Activated T-cell treated with anti-CD3 and anti-CD28 coated beads for 1 hour (primary cell): ENCODE results near the gene BTNL3.
"Not testable (repeated sequence)": the region's sequence is repeated elsewhere in the genome, so short reads cannot be mapped to it uniquely, and the experiment has no call there.

Experiments used
- DNase-seq: peaks from one replicate; pipeline ENCODE4 v3.0.0-alpha.2; 2020; ENCODE audit warnings: low read depth

The BTNL3 gene, protein sequence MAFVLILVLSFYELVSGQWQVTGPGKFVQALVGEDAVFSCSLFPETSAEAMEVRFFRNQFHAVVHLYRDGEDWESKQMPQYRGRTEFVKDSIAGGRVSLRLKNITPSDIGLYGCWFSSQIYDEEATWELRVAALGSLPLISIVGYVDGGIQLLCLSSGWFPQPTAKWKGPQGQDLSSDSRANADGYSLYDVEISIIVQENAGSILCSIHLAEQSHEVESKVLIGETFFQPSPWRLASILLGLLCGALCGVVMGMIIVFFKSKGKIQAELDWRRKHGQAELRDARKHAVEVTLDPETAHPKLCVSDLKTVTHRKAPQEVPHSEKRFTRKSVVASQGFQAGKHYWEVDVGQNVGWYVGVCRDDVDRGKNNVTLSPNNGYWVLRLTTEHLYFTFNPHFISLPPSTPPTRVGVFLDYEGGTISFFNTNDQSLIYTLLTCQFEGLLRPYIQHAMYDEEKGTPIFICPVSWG

DNA sequence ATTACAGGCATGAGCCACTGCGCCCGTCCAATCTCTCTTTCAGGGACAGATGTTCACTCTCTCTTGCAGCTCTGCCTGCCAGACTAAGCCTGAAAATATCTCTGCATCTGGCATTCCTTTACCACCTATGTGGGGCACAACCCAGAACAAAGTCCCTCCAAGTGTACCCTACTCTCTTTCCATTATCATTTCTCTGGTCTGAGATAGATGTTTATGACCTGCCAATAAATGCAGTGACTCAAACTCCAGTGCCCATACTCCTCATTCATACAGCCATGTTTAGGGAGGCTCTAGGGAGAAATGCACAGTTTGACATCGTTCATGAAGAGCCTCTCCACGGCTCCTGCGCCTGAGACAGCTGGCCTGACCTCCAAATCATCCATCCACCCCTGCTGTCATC, at the start of gene BTNL3:
Gene BTNL3 (plus strand): TSS at position 255 of the 400 bp plus-strand sequence. CDS start 183 bp downstream, outside the sequence.
- no peak for DNase-seq

DNA sequence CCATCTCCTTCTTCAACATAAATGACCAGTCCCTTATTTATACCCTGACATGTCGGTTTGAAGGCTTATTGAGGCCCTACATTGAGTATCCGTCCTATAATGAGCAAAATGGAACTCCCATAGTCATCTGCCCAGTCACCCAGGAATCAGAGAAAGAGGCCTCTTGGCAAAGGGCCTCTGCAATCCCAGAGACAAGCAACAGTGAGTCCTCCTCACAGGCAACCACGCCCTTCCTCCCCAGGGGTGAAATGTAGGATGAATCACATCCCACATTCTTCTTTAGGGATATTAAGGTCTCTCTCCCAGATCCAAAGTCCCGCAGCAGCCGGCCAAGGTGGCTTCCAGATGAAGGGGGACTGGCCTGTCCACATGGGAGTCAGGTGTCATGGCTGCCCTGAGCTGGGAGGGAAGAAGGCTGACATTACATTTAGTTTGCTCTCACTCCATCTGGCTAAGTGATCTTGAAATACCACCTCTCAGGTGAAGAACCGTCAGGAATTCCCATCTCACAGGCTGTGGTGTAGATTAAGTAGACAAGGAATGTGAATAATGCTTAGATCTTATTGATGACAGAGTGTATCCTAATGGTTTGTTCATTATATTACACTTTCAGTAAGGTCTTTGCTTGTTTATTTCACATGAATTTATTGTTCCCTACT, 38.2 kb upstream of the BTNL3 start:
- no peak for DNase-seq

DNA sequence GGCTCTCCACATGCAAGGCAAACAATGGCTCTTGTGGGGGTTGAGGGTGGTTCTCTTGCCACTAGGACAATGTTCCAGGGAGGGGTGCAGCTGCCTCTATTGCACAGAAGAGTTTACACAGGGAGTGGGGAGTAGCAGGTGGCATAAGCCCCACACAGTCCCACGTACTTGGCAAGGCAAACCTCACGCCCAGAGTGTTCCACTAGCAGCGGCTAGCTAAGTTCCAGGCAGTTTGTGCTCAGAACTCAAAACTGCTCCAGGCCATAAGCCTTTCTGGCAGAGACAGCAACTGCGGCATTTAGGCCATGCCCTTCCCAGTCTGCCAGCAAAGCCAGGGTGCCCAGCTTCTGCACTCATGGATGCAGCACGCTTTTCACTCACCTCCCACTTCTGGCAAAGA, 29.0 kb upstream of the BTNL3 start:
- DNase-seq, result no peak

DNA sequence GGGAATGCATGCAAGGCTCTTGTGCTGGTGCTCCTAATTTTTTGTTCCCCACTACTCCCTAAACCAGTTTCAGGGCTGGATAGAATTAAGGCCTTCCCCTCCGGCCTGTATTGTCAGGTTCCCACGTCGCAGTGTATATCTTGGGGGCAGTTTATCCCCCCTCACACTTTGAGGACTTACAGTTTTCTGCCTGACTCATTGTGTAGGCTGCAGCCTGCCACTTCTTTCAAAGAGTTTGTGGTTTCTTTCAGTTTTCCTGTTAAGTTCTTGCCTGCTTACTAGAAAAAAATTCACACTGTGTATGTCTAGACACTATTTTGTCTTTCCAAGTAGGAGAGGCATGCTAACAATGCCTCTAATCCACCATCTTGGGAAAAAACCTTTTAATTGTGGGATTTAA, 28.4 kb upstream of the BTNL3 start:
- no peak for DNase-seq

DNA sequence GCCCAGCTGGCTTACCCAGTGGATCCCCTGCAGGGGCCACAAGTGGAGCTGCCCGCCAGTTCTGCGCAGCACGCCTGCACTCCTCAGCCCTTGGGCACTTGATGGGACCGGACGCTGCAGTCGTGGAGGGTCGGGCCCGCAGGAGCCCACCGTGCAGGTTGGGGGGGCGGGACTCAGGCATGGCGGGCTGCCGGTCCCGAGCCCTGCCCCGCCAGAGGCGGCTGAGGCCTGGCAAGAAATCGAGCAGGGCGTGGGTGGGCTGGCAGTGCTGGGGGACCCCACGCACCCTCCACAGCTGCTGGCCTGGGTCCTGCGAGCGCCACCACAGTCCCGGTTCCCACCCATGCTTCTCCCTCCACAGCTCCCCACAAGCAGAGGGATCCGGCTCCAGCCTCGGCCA, 19.2 kb upstream of the BTNL3 start:
- no peak for DNase-seq

DNA sequence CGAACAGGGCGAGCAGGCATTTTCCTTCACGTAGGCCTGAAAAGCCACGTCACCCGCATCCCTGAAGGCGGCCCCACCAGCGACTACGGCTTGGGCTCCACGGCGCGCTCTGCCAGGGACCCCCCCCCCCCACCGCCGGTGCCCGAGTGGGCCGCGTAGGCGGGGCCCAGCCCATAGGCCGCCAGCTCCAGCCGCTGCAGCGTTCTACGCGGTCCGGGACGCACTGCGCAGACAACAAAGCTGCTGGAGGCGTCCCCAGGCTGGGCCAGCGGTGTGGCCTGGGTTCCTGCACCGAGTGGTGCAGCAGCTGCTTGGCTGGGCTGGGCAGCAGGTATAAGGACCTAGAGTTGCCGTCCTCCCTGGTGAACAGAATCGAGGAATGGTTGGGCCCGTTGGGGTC, 18.3 kb upstream of the BTNL3 start:
- no peak for DNase-seq

DNA sequence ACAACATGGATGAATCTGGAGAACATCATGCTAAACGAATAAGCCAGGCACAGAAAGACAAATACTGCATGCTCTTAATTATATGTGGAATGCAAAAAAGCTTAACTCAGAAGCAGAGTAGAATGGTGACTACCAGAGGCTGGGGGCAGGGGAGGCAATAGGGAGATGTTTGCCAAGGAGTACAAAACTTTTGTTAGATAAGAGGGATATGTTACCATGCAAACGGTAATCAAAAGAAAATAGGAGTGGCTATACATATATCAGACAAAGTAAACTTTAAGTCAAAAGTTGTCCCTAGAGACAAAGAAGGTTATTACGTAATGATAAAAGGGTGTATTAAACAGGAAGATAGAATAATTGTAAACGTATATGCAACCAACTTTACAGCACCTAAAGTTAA, 17.8 kb upstream of the BTNL3 start:
- DNase-seq, result no peak

DNA sequence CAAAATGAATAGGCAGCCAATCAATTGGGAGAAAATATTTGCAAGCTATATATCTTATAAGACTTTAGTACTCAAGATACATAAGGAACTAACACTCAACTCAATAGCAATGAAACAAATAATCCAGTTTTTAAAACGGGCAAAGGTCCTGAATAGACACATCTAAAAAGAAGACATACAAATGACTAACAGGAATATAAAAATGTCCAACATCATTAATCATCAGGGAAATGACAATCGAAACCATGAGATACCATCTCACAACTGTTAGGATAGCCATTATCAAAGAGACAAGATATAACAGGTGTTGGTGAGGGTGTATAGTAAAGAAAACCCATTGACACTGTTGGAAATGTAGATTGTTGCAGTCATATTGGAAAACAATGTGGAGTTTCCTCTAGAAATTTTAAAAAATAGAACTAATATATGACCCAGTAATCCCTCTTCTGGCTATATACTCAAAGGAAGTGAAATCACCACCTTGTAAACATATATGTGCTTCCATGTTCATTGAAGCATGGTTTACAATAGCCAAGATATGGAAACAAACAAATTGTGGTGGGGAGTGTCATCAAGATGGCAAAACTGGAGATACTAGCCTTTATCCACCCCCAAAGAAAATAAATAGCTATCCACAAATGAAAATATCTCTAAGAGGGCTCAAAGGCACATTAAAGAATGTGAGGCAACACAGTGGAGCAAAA, 13.9 kb upstream of the BTNL3 start:
- no peak for DNase-seq

DNA sequence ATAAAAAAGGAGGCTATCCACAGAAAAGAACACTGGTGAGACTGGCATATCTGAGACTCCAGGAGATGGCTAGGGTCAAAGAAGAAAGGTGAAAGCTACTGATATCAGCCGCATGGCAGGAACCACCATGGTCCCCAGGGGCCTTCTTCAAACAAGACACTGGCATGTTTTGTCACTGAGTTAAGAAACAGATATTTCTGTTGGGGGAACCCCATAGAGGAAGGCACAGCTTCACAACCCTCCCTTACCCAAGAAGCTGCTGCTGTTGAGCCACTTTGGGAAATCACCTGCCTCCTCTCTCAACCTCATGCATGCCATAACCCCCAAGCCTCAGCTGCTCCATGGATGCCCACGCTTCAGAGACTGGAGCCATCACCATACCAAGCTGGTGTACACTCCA, 13.3 kb upstream of the BTNL3 start:
- DNase-seq, result no peak

DNA sequence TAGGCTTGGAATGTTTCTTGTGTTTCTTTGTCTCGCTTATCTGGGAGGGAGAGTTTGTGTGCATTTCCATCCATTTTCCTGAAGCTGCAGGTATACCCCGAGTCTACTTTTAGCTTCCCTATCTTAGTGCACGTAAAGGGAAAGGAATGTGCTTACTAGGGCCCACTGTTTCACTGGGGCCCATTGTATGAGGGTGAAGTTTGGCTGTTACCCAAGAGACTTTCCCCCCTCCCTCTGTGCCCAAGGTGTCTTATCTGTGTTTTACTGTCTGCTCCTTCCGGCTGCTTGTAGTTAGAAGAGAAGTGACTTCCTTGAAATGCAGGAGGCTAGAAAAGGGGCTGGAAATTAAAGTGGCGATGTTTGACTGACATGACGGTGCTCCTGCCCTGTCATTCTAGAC, 12.1 kb upstream of the BTNL3 start:
- DNase-seq, result no peak

DNA sequence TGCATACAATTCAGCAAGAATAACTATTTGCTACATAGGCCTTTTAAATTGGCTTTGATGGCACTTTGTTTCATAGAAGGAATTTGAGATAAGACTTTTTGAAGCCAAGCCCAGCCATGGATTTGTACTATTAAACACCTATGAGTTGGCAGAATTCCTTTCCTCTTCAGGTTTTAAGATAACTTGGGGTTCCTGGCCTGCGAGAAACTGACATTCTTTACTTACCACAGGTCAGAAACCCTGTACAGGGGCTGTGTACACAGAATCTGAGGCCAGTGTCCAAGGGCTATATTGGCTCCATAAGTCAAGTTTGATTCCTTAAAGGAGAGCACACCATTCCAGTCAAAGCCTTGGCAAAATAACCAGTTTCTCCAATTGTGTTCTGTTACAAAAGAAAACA, 10.8 kb upstream of the BTNL3 start:
- DNase-seq, result no peak

DNA sequence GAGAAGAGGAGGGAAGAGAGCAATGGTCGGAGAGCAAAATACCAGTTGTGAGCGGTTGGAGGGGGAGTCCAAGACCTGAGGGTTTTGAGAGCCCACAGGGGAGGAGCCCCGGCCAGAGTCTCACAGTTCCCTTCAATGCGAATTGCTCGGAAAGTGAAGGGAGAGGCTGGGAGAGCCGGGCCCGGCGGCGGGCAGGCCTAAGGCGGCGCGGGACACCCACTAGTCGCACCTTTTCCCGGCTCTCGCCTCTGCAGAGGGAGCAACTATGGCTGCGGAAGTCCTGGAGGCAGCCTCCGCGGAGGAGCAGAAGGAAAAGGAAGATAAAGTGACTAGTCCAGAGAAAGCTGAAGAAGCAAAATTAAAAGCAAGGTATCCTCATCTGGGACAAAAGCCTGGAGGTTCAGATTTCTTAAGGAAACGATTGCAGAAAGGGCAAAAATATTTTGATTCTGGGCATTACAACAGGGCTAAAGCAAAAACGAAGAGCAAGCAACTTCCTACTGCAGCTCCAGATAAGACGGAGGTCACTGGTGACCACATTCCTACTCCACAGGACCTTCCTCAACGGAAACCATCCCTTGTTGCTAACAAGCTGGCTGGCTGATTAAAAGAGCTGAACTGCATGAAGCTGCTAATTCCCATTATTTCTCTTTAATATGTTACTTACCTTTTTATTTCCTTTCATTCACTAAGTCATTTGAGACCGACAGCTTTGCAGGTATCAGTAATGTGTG, 6.5 kb upstream of the BTNL3 start:
- no peak for DNase-seq

DNA sequence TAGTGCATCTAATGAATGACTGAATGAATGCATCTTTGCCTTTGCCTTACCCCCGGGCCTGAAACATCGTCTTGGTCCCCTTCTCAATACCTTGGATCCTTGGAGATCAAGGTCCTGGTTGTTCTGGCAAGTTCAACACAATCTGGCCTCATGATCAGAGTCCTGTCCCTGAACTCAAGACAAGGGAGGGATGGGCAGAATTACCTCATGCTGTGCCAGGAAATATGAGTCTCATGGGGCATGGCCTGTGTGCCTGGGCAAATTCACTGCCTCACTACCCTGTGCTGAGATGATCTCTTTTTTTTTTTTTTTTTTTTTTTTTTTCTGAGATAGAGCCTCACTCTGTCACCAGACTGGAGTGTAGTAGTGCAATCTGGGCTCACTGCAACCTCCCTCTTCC, 630 bp upstream of the BTNL3 start:
- no peak for DNase-seq

DNA sequence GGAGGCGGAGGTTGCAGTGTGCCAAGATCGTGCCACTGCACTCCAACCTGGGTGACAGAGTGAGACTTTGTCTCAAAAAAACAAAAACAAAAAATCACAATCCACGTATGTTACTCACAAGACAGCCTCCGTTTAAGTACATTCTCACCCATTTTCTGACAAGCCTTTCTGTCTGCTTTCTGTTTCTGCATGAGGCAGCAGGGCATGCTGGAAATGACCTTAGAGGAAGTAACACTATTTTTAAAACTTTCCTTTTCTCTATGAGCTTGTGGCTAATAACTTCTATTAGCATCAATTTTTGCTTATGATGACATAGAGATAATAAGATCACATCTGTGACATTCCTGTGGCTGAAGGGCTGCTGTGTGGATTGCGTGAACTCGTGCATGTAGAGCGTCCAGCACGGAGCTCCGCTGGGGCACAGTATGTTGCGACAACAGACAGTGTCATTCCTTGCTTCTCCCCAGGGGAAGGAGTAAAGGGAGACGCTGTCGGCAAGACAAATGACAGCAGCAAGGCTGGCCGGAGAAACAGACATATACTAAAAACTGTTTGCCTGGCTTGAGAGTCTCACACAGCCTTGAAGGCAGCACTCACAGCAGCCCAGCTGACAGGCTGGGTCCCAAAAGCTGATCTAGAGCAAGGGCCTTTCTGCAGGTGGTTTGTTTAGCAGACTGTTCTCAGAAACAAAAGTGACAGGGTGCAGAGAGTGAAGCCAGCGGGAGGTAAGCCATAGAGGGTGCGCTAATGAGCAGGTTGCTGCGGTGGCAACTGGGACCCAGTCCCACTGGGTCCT, 1.6 kb downstream of the BTNL3 start:
- no peak for DNase-seq

DNA sequence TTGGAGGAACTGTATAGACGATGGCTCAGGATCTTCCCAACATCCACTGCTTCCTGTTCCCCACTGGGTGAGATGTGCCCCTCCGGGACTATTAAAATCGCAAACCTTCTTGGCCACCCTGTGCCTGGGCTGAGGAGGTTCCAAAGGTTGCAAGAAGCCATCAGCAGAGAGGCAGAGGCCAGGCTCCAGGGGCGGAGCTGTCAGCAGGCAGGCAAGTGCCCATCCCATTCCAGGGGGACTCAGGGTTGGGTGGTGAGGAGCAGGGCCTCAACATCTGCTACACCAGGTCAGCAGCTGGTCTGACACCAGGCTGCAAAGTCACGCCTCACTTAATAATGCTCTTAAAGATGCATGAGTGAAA, 2.2 kb downstream of the BTNL3 start:
- DNase-seq, result no peak

DNA sequence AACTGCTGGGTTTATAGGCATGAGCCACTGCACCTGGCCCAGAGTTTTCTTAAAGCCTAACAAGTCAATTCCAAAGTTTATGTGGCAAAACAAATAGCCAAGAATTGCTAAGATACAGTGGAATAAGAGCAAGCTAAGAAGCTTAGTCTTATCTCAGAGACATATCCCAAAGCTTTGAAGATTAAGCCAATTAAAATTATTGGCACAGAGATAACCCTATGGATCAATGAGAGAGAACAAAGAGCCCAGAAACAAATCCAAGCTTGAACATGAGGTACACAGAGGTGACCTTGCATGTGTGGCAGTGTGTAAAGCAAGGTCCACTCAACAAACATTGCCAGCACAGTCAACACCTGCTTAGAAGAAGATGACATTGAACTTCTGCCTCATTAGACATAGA, 13.3 kb downstream of the BTNL3 start:
- no peak for DNase-seq

DNA sequence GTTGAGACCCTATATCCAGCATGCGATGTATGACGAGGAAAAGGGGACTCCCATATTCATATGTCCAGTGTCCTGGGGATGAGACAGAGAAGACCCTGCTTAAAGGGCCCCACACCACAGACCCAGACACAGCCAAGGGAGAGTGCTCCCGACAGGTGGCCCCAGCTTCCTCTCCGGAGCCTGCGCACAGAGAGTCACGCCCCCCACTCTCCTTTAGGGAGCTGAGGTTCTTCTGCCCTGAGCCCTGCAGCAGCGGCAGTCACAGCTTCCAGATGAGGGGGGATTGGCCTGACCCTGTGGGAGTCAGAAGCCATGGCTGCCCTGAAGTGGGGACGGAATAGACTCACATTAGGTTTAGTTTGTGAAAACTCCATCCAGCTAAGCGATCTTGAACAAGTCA, 17.1 kb downstream of the BTNL3 start:
- DNase-seq, result no peak

DNA sequence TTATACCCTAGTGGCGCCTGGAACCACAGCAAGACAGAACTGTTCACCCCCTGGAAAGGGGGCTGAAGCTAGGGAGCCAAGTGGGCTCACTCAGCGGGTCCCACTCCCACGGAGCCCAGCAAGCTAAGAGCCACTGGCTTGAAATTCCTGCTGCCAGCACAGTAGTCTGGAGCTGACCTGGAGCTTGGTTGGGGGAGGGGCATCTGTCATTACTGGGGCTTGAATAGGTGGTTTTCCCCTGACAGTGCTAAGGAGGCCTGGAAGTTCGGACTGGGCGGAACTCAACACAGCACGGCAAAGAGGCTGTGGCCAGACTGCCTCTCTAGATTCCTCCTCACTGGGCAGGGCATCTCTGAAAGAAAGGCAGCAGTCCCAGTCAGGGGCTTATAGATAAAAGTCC, 19.5 kb downstream of the BTNL3 start:
- DNase-seq, result no peak

DNA sequence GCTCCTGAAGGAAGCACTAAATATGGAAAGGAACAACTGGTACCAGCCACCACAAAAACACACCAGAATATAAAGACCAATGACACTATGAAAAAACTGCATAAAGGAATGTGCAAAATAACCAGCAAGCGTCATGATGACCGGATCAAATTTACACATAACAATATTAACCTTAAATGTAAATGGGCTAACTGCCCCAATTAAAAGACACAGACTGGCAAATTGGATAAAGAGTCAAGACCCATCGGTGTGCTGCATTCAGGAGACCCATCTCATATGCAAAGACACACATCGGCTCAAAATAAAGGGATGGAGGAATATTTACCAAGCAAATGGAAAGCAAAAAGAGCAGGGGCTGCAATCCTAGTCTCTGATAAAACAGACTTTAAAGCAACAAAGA, 21.4 kb downstream of the BTNL3 start:
- DNase-seq, result not testable (repeated sequence)

DNA sequence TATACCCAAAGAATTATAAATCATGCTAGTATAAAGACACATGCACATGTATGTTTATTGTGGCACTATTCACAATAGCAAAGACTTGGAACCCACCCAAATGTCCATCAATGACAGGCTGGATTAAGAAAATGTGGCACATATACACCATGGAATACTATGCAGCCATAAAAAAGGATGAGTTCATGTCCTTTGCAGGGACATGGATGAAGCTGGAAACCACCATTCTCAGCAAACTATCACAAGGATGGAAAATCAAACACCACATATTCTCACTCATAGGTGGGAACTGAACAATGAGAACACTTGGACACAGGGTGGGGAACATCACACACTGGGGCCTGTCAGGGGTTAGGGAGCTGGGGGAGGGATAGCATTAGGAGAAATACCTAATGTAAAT, 26.0 kb downstream of the BTNL3 start:
- not testable (repeated sequence) for DNase-seq

DNA sequence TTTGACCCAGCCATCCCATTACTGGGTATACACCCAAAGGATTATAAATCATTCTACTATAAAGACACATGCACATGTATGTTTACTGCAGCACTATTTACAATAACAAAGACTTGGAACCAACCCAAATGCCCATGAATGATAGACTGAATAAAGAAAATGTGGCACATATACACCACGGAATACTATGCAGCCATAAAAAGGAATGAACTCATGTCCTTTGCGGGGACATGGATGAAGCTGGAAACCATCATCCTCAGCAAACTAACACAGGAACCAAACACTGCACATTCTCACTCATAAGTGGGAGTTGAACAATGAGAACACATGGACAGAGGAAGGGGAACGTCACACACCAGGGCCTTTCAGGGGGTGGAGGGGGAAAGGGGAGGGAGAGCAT, 28.8 kb downstream of the BTNL3 start:
- DNase-seq, result not testable (repeated sequence)

DNA sequence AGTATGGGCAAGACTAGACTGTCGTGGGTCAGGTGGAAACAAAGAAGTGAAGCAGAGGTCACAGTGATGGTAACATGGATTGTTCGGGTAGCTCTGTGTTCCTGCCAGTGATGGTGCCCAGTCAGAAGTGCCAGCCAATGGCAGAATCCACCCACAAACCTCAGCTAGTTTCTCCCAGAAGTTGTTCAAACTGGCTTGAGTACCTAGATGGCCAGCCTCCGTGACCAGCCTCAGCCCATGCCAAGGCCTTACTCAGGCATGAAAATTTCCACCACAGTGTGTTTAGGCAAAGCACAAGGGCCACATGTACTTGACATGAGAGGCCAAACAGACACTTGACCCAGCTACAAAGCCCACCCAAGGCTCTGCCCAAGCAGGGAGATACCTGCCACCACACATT, 32.0 kb downstream of the BTNL3 start:
- no peak for DNase-seq
